Measurements from ENCODE around the gene ERBB2. TPM values are rescaled to one million over a fixed set of nuclear protein-coding genes. Genes with fewer than 3 reads are reported as not detected.

Gene ERBB2
- total and polyA plus RNA-seq, 2 of the 13 experiments (the other 11 are each of a cell fraction or from before 2014, with no cell fraction given): 57.7 to 64.1 TPM

- TF ChIP-seq ZNF496 (CRISPR knock-in tag; IDR thresholded peaks at IDR 0.05; ENCODE audit: insufficient replicate concordance) (no peak), ZNF335 (CRISPR knock-in tag; IDR thresholded peaks at IDR 0.05) (no peak), GMEB2 (CRISPR knock-in tag; IDR thresholded peaks at IDR 0.05; ENCODE audit: low read depth) (no peak), ZNF138 (CRISPR knock-in tag; IDR thresholded peaks at IDR 0.05; ENCODE audit: low read depth) (no peak), GABPA (IDR thresholded peaks at IDR 0.05; ENCODE audit: low read depth, low read length) (no peak), GABPA (CRISPR knock-in tag; IDR thresholded peaks at IDR 0.05; ENCODE audit: low read depth) (no peak), GPN1 (CRISPR knock-in tag; IDR thresholded peaks at IDR 0.05; ENCODE audit: borderline replicate concordance) (no peak), ETV5 (CRISPR knock-in tag; IDR thresholded peaks at IDR 0.05; ENCODE audit: borderline replicate concordance) (no peak)
- H3K4me3 ChIP-seq (replicated peaks in 1 of 3; ENCODE audit: insufficient read depth in 1 of 3, low read depth in 2 of 3, low read length in 3 of 3): no peak overlapping the region
- 70% methylated on average over 7 of the region's 7 CpGs for WGBS (ENCODE audit: low lambda C conversion rate)
- no peak overlapping the region for H3K27ac ChIP-seq (ENCODE audit: extremely low read length, insufficient read depth, low read length)
- no peak overlapping the region for H3K9ac ChIP-seq (ENCODE audit: insufficient read depth, low read depth, low read length)
- ChIA-PET POLR2A (no interaction called here), CTCF (ENCODE audit: low intra/inter-chr PET ratio, low total read pairs) (no interaction called here)
- in situ Hi-C loops (cut with HindIII; ENCODE audit: extremely low pct_ligation_motif_present, low pct_unique_long_range_greater_than_20kb) (no loop called here), intact Hi-C loops (cut with micrococcal nuclease; ENCODE audit: unreplicated experiment) (loop anchor here (10.0 kb wide), 1 partner anchor 92 kb away; the partner anchor contains the start of genes IKZF3 and ZPBP2)
- FAIRE-seq (peak; percentile 48), DNase-seq (ENCODE audit: low spot score) (no peak), ATAC-seq (no peak)
- H2AFZ ChIP-seq (ENCODE audit: low read length): no peak overlapping the region
- peaks cover 0 to 38% of the 10 kb centered on the region in 2 experiments; a peak in 3 of 5 replicates for H3K27me3 ChIP-seq (ENCODE audit: control insufficient read depth in 1 of 2, insufficient read depth in 2 of 2, low read length in 2 of 2)
- no peaks in the 10 kb centered on the region for H3K79me2 ChIP-seq (ENCODE audit: insufficient read depth, low read length)
- H3K36me3 ChIP-seq (replicated peaks in 1 of 2; ENCODE audit: control insufficient read depth in 1 of 2, insufficient read depth in 2 of 2, low read length in 2 of 2): no peaks in the 10 kb centered on the region
- no peaks in the 10 kb centered on the region for H4K20me1 ChIP-seq (ENCODE audit: insufficient read depth, low read length)
- peaks cover 18% of the 10 kb centered on the region for H3K4me1 ChIP-seq (ENCODE audit: insufficient read depth, low read length)
- H3K9me3 ChIP-seq (ENCODE audit: low read length): no peaks in the 10 kb centered on the region
- BruUV-seq (replicated peaks): no TSS peak
- H3K4me2 ChIP-seq (ENCODE audit: low read depth, low read length): no peak overlapping the region
Measured at GRCh38 chr17:39772987-39773934, 73.4 kb downstream of the ERBB2 start.
